MCF 10A (cell line): ENCODE results near the gene LRP1. TPM values are rescaled to one million over a fixed set of nuclear protein-coding genes. Genes with fewer than 3 reads are reported as not detected.

ENCODE experiments used
- BruUV-seq: library from RNA; stranded (reverse); fragments of 400-500 nt; replicated peaks from 2 replicates; lab custom pipeline; 2021; lab: Mats Ljungman, UMichigan
- CTCF ChIA-PET: fragments of 300-600 bp; sonication (Branson Sonifier 250); formaldehyde crosslinking; extraction: SDS; loops from one replicate; lab custom pipeline; 2021; ENCODE audit warnings: antibody characterized with exemption, inconsistent platforms; lab: Yijun Ruan, JAX
- POLR2A ChIA-PET: fragments of 300-600, 350-650 bp; sonication (Branson Sonifier 250); formaldehyde crosslinking; extraction: SDS; loops from one replicate; lab custom pipeline; 2020; ENCODE audit warnings: antibody characterized with exemption, inconsistent platforms; lab: Yijun Ruan, JAX
- DNase-seq: peaks from one replicate; pipeline ENCODE4 v3.0.0-alpha.2; 2018; ENCODE audit not compliant: unreplicated experiment
- H3K27ac Mint-ChIP-seq: one replicate; pipeline ENCODE4 v1.8.0; 2022; ENCODE audit warnings: mild to moderate bottlenecking, low read depth, mixed read lengths; ENCODE audit not compliant: unreplicated experiment
- H3K27me3 Mint-ChIP-seq: one replicate; pipeline ENCODE4 v1.8.0; 2022; ENCODE audit warnings: mixed read lengths; ENCODE audit not compliant: insufficient read depth, unreplicated experiment
- H3K36me3 Mint-ChIP-seq: one replicate; pipeline ENCODE4 v1.8.0; 2022; ENCODE audit warnings: mild to moderate bottlenecking, moderate library complexity, mixed read lengths; ENCODE audit not compliant: insufficient read depth, unreplicated experiment
- H3K4me1 Mint-ChIP-seq: one replicate; pipeline ENCODE4 v1.8.0; 2022; ENCODE audit warnings: mixed read lengths; ENCODE audit not compliant: insufficient read depth, unreplicated experiment
- H3K4me3 Mint-ChIP-seq: one replicate; pipeline ENCODE4 v1.8.0; 2022; ENCODE audit warnings: mild to moderate bottlenecking, moderate library complexity, mixed read lengths; ENCODE audit not compliant: unreplicated experiment
- H3K9me3 Mint-ChIP-seq: one replicate; pipeline ENCODE4 v1.8.0; 2022; ENCODE audit warnings: mixed read lengths; ENCODE audit not compliant: unreplicated experiment
- CTCF ChIP-seq: fragments of 200-600 bp; IDR thresholded peaks from one replicate; pipeline ENCODE4 v1.8.0; 2022; ENCODE audit warnings: antibody characterized with exemption, mild to moderate bottlenecking; ENCODE audit not compliant: unreplicated experiment
- intact Hi-C: fragments of 100-400 bp; cut with micrococcal nuclease; formaldehyde crosslinking; loops from 2 replicates; pipeline ENCODE4 v1.14.1; 2022
- total RNA-seq: library from RNA; stranded (reverse); gene quantifications from 2 replicates; pipeline ENCODE4 v1.2.3, GENCODE V29; 2022

LRP1 gene
- total RNA-seq, 1 experiment from 2014 or later, result 18.9 TPM

GRCh38 chr12:57181072-57181471 is 52.8 kb downstream of the LRP1 start:
- no peak for TF ChIP-seq CTCF
- H3K27ac Mint-ChIP-seq, result no peak overlapping the region
- BruUV-seq, result no TSS peak
- no peaks in the 10 kb centered on the region for H3K27me3 Mint-ChIP-seq
- no peak for DNase-seq
- POLR2A ChIA-PET, result interaction anchor here (0.8 to 3.5 kb wide), 9 partner anchors 14 to 112 kb away, joined by 3 to 24 read pairs (median 5); partner anchors contain the start of genes LRP1, NEMP1 and STAT6
- H3K4me1 Mint-ChIP-seq, result peaks cover 16% of the 10 kb centered on the region
- CTCF ChIA-PET, result interaction anchor here (0.7 to 15.4 kb wide), 11 partner anchors 8 to 118 kb away, joined by 3 to 530 read pairs (median 4); partner anchors contain the start of genes LRP1 and STAT6
- no peak overlapping the region for H3K4me3 Mint-ChIP-seq
- peaks cover 30% of the 10 kb centered on the region for H3K36me3 Mint-ChIP-seq
- H3K9me3 Mint-ChIP-seq, result no peaks in the 10 kb centered on the region
- intact Hi-C loops, result no loop called here

- POLR2A ChIA-PET, result interaction anchor here (0.6 to 3.5 kb wide), 9 partner anchors 14 to 112 kb away, joined by 3 to 24 read pairs (median 5); partner anchors contain the start of genes LRP1, NEMP1 and STAT6
- Mint-ChIP-seq H3K36me3 (peaks cover 29% of the 10 kb centered on the region), H3K4me3 (no peak overlapping the region), H3K4me1 (peaks cover 11% of the 10 kb centered on the region), H3K27ac (no peak overlapping the region), H3K9me3 (no peaks in the 10 kb centered on the region), H3K27me3 (no peaks in the 10 kb centered on the region)
- BruUV-seq, result no TSS peak
- intact Hi-C loops, result no loop called here
- no peak for TF ChIP-seq CTCF
- no peak for DNase-seq
- CTCF ChIA-PET, result interaction anchor here (0.8 to 15.4 kb wide), 12 partner anchors 9 to 121 kb away, joined by 3 to 530 read pairs (median 4); partner anchors contain the start of genes LRP1 and STAT6
Observed at GRCh38 chr12:57181561-57182155, 53.4 kb downstream of the LRP1 start.

- no peak overlapping the region for H3K4me3 Mint-ChIP-seq
- POLR2A ChIA-PET, result interaction anchor here (1.1 to 3.5 kb wide), 7 partner anchors 30 to 114 kb away, joined by 3 to 24 read pairs (median 10); partner anchors contain the start of genes LRP1 and STAT6
- TF ChIP-seq CTCF, result peak; percentile 89
- intact Hi-C loops, result loop anchor here (1.0 kb wide), 3 partner anchors 59 to 175 kb away; no protein-coding TSS in a partner anchor
- CTCF ChIA-PET, result interaction anchor here (0.5 to 15.4 kb wide), 15 partner anchors 8 to 807 kb away, joined by 3 to 530 read pairs (median 3); partner anchors contain the start of genes LRP1, SHMT2 and STAT6
- H3K27ac Mint-ChIP-seq, result peak overlapping the region; percentile 33
- peaks cover 10% of the 10 kb centered on the region for H3K4me1 Mint-ChIP-seq
- peak; percentile 82 for DNase-seq
- H3K36me3 Mint-ChIP-seq, result peaks cover 37% of the 10 kb centered on the region
- no peaks in the 10 kb centered on the region for H3K27me3 Mint-ChIP-seq
- no peaks in the 10 kb centered on the region for H3K9me3 Mint-ChIP-seq
- BruUV-seq, result no TSS peak
Observed at GRCh38 chr12:57182918-57183575, 54.8 kb downstream of the LRP1 start.
